ENCODE data around the gene IGF1R. TPM values are rescaled to one million over a fixed set of nuclear protein-coding genes. Genes with fewer than 3 reads are reported as not detected.

The IGF1R gene
- total RNA-seq, 1 donor from 2014 or later: 47.7 TPM

DNA sequence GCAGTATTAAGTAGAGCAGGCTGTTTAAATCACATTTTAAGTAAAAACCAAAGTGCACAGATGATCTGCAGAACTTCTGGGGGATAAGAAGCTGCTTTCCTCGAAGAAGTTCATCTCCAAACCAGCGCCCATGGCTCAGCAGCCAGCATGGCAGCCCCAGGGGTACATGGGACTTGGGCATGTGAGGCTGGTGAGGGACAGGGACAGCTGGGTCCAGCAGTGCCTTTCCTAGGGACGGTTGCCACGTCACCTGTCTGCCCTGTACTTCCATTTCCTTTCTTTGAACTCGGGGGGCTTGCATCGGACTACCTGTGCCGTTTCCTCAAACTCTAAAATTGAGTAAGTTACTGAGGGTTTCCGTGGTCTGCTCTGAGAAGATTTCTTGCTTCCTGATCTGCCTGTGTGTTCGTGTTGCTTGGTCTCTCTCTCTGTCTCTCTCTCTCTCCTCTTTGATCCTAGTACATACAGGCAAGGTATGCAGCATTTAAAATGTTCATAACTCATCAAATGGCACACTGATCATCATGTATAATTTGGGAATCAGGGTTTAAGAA, 67.6 kb downstream of the IGF1R start:
- no peaks in the 10 kb centered on the region for H3K27me3 ChIP-seq (ENCODE audit: low read depth)
- intact Hi-C loops (cut with DNase I): no loop called here
- no peak overlapping the region for H3K27ac ChIP-seq
- H3K4me1 ChIP-seq: peaks cover 62% of the 10 kb centered on the region
- H3K9me3 ChIP-seq: peaks cover 4% of the 10 kb centered on the region
- no peak for DNase-seq
- H3K4me3 ChIP-seq: no peak overlapping the region
- ATAC-seq: no peak
- H3K36me3 ChIP-seq: no peaks in the 10 kb centered on the region
- TF ChIP-seq, protein P1, sequence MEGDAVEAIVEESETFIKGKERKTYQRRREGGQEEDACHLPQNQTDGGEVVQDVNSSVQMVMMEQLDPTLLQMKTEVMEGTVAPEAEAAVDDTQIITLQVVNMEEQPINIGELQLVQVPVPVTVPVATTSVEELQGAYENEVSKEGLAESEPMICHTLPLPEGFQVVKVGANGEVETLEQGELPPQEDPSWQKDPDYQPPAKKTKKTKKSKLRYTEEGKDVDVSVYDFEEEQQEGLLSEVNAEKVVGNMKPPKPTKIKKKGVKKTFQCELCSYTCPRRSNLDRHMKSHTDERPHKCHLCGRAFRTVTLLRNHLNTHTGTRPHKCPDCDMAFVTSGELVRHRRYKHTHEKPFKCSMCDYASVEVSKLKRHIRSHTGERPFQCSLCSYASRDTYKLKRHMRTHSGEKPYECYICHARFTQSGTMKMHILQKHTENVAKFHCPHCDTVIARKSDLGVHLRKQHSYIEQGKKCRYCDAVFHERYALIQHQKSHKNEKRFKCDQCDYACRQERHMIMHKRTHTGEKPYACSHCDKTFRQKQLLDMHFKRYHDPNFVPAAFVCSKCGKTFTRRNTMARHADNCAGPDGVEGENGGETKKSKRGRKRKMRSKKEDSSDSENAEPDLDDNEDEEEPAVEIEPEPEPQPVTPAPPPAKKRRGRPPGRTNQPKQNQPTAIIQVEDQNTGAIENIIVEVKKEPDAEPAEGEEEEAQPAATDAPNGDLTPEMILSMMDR (IDR thresholded peaks at IDR 0.05): no peak

- TF ChIP-seq, protein P1 (IDR thresholded peaks at IDR 0.05): no peak
- ATAC-seq (no peak), DNase-seq (no peak)
- Histone ChIP-seq H3K9me3 (no peaks in the 10 kb centered on the region), H3K27me3 (ENCODE audit: low read depth) (no peaks in the 10 kb centered on the region), H3K36me3 (no peaks in the 10 kb centered on the region), H3K27ac (no peak overlapping the region), H3K4me3 (no peak overlapping the region), H3K4me1 (peaks cover 67% of the 10 kb centered on the region)
- intact Hi-C loops (cut with DNase I): no loop called here
Measured at GRCh38 chr15:98717371-98717770, 69.0 kb downstream of the IGF1R start.

DNA sequence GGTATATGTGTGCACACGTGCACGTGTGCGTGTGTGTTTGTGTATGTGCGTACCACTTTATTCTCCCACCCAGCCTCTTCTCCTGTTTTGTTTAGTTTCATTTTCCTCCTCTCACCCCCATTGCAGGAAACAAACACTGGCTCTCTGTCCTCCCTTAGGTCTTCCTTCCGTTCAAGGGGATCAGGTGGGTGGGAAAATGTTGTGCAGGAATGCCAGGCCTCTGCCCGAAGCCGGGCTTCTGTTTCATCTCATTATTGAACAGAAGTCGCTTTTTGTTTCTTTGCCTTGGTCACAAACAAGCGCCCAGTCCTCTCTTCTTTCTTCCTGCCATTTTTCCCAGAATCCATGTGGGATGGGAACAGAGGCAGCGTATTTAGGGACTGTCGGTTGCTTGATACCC, 69.6 kb downstream of the IGF1R start:
- no peak overlapping the region for H3K4me3 ChIP-seq
- no peak for DNase-seq
- no peaks in the 10 kb centered on the region for H3K36me3 ChIP-seq
- H3K27ac ChIP-seq: no peak overlapping the region
- no peak for ATAC-seq
- H3K9me3 ChIP-seq: no peaks in the 10 kb centered on the region
- intact Hi-C loops (cut with DNase I): no loop called here
- TF ChIP-seq, protein P1 (IDR thresholded peaks at IDR 0.05): no peak
- no peaks in the 10 kb centered on the region for H3K27me3 ChIP-seq (ENCODE audit: low read depth)
- H3K4me1 ChIP-seq: peaks cover 70% of the 10 kb centered on the region

DNA sequence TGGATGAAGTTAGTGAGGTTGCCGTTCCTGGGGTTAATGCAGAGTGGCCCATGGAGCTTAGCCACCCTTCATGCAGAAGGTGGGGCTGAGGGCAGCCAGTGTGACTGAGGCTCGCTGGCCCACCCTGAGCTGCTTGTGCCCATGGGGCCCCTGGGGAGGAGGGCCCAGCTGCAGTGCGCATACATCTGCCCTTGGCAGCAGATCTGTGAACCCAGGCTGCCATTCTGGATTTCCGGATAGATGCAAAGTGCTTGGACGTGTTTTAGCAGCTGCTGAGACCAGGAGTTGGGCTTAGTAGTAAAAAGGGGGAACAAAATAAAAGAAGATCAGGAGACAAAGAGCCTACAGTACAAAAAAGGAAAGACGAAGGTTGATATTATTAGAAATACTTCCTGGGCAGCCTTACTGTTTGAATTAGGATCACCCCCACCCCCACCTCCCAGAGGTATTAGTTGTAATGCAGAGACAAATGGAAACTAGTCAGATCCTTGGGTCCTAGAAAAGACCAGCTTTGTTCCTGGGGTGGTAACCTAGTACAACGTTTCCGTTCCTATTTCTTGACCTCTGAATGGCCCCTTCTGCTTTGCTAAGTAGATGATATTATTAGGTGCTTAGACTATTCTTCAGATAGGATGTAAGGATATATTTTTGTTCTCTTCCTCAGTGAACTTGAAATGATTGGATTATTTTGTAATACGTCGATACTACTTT, 70.2 kb downstream of the IGF1R start:
- Histone ChIP-seq H3K27me3 (ENCODE audit: low read depth) (no peaks in the 10 kb centered on the region), H3K27ac (no peak overlapping the region), H3K4me3 (no peak overlapping the region), H3K36me3 (no peaks in the 10 kb centered on the region), H3K9me3 (no peaks in the 10 kb centered on the region), H3K4me1 (peaks cover 64% of the 10 kb centered on the region)
- intact Hi-C loops (cut with DNase I): no loop called here
- no peak for DNase-seq
- TF ChIP-seq, protein P1 (IDR thresholded peaks at IDR 0.05): no peak
- no peak for ATAC-seq

DNA sequence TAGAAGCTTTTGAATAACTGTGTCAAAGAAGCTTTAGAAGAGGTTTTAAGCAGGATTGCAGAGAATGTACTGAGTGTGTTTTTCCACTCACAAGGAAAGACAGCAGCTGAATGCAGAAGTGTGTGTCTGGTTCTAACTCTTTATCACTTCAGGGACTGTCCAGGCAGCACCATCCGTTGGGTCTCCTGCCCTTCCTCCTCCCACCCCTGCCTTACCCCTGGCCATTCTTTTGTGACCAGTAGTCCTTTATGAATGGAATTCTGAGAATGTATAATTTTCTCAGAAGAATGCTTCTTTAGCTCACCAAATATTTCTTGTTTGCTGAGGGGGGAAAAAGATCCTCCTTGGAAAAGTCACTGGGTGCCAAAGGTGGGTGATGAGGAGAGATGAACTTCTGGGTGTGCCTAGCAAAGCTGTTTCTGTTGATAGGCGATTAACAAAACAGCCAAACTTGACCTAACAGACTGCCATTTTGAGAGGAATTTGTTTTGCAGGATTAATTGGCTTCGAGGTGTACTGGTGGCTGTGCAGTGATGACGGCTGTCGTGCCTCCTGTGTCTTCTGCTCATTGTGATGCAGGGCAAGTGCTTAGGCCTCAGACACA, 70.9 kb downstream of the IGF1R start:
- ATAC-seq (no peak), DNase-seq (no peak)
- Histone ChIP-seq H3K4me3 (no peak overlapping the region), H3K4me1 (peaks cover 57% of the 10 kb centered on the region), H3K27me3 (ENCODE audit: low read depth) (no peaks in the 10 kb centered on the region), H3K36me3 (no peaks in the 10 kb centered on the region), H3K9me3 (no peaks in the 10 kb centered on the region), H3K27ac (no peak overlapping the region)
- intact Hi-C loops (cut with DNase I): no loop called here
- TF ChIP-seq, protein P1 (IDR thresholded peaks at IDR 0.05): no peak
